Measurements from ENCODE around the gene ETNPPL. TPM values are rescaled to one million over a fixed set of nuclear protein-coding genes. Genes with fewer than 3 reads are reported as not detected.
A peak's percentile ranks its signal among the peaks of the same experiment; 100 is the strongest.
"Not testable (repeated sequence)": the region's sequence is repeated elsewhere in the genome, so short reads cannot be mapped to it uniquely, and the experiment has no call there.

Gene ETNPPL
- total RNA-seq, 1 experiment from 2014 or later, result 0.11 TPM

DNA sequence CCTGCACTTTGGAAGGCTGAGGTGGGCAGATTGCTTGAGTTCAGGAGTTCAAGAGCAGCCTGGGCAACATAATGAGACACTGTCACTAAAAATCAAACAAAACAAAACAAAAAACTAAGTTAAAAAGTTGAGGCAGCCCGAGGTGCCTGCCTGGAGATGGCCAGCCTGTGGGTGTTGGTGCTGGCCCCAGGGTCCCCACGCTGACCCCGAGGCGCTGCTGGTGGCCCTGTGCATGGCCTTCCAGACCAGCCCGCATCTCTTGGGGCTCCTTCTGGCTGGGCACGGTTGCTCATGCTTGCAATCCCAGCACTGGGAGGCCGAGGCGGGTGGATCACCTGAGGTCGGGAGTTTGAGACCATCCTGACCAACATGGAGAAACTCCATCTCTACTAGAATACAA lies 4.4 kb downstream of the ETNPPL start:
- DNase-seq (ENCODE audit: low read depth), result no peak

DNA sequence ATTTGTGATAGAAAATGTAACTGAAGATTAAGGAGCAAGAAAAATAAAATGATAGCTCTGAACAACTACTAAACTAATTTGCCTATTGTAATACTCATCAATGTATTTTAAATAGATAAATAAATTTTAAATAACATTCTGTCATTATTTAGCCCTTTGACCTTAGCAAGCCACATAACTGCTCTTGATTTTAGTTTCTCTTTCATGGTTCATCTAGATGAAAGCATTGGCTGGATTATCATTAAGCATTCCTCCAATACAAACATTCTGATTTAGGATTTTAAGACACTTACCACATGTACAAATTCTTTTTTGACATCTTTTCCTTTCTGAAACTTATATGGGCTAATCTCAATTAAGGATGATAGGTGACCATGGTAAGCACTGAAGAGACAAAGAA lies 8.5 kb downstream of the ETNPPL start:
- no peak for DNase-seq (ENCODE audit: low read depth)

DNA sequence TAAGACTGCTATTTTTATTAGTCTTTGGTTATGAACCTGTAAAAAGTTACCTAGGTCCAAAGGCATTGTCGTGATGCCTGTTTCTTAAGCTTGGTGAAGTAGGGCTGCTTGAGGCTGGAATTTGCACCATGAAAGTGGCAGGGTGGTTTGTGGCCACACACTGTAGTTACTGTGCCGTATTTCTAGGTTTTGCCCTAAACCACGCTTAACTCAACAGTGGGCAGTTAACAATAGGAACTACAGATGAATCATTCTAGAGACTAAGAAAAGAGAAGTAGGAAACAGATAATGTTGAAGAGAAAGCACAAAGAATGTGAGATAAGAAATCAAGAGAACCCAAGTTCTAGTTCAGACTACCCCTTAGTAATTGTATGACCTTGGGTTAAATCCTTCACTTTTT lies 11.5 kb downstream of the ETNPPL start:
- DNase-seq (ENCODE audit: low read depth), result no peak

DNA sequence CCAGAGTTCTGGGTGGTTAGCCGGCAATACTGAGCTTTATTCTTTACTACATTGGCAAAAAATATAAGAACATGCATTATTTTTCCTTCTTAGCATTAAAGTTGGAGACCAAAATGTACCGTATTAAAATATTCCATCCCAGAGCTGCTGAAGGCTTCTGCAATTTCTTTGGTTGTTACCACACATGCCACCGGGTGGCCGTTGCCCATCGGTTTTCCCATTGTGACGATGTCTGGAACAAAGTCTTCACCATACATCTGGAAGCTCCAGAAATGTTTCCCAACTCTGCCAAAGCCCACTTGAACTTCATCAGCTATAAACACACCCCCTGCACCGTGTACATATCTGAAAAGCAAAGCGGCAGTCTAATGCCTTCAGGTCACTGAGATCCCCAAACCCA lies 13.7 kb downstream of the ETNPPL start:
- no peak for DNase-seq (ENCODE audit: low read depth)

DNA sequence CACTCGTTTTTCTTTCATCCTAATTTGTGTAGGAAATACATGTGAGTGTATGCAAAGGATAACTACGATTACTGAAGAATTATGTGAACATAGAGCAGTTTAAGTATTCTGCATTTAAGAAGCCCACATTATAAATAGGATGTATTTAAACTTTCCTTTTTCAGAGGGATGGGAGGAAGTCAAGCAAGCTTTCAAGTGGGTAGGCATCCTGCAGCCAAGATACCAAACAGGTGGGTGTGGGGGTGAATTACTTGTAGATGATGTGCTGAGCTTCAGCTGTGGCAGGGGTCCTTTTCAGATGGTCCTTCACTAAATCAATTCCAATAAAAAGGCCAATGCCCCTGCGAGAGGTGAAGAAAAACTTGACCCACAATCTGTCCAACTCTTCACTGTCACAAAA lies 16.3 kb downstream of the ETNPPL start:
- no peak for DNase-seq (ENCODE audit: low read depth)

DNA sequence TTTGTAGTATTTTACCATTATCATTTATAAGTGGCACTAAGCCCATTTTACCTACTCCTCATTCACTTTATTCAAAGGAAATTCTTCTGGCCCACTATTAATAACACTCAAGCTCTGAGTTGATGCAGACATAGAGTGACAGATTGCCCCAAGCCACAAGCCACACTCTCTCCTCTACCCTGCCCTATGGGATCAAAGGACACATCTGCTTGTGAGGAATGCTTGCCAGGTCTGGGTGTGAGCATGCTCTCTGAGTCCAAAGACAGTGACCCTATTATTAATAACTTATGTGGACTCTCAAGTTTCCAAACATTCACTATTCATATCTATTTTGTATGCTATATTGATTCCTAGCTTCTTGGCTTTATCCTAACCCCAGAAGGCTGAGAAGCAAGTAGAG lies 18.5 kb downstream of the ETNPPL start:
- DNase-seq (ENCODE audit: low read depth), result no peak

DNA sequence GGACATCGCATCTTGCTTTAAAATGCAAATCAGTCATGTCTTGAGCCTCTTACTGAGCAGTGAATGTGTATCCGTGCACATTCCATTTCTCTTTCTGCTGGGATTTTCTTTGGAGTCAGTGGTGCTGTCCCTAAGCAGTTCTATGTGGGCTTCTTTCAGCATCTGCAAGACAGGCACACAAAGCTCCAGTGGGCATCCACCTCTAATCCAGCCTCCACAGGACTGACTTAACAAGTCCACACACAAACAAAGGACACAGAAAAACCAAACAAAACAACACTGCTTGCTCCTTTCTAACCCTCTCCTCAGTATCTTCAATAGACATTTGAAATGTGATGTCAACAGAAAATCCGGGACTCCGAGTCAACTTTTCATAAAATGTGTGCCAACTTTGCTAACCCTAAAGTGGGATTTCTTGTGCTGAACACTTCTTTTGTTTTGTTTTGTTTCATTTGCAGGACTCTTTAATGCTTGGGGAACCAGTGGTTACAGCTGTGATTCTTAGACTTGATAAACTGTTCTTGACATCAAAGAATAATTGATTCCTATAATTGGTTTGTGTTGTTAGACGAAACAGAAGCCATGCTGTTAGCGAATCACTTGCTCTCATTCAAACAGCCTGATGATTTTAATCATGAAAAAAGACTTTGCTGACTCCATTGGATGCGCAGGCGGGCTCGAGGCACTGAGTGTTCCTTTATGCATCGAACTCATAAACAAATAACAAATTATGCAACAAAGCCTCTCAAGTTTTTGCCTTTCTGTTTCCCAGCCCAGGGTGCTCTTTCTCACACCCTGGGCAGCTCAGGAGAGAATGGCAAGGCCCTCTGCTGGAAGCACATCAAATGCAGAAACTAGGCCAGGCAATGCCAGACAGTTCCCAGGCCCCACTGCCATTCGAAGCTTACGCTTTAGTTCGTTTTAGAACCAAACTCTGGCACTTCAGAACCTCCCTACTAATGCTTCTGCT lies 20.1 kb downstream of the ETNPPL start:
- DNase-seq (ENCODE audit: low read depth), result no peak

DNA sequence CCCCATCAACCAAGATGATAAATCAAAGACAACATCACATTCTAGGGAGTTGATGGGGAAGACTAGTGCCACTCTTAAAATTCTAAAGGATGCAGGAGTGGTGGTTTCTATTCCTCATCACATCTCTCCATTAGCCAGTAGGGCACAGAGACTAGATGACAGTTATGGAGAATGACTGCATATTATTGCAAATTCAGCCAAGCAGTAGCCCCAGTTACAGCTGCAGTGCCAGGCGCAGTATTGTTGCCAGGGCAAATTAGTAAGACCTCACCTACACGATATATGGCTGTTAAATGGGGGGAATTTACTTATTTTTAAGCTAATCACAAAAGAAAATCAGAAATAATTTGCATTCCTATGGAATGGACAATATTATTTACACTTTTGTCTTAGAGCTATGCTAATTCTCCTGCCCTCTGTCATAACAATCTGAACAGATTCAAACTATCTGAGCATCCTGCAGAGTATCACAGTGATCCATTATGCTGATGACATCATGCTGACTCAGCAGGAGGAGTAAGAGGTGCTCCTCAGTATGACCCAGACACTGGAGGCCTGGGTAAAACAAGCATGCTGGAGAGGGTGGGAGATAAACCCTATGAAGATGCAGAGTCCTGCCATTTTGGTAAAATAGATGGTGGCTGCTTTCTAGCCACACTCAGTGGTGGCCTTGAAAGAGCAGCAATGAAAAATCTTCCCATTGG lies 24.7 kb downstream of the ETNPPL start:
- peak; percentile 21 for DNase-seq (ENCODE audit: low read depth)

DNA sequence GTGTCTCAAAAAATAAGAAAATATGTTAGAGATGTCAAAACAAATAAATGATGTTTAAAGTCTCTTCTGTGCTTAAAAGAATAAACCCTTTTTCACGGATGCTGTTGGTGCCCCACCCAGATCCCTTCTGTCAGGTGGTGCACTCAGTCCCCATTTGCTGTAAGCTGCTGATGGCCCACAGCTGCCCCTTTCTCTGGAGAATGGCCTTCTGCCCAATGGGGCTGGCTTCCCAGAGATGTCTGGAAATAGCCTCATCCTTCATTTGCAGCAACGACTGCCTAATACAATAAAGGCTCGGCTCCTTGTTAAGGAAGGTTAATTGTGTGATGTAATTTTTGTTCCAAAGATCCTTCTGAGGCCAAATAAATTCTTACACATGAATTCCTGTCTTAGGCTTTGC lies 31.8 kb downstream of the ETNPPL start:
- no peak for DNase-seq (ENCODE audit: low read depth)

DNA sequence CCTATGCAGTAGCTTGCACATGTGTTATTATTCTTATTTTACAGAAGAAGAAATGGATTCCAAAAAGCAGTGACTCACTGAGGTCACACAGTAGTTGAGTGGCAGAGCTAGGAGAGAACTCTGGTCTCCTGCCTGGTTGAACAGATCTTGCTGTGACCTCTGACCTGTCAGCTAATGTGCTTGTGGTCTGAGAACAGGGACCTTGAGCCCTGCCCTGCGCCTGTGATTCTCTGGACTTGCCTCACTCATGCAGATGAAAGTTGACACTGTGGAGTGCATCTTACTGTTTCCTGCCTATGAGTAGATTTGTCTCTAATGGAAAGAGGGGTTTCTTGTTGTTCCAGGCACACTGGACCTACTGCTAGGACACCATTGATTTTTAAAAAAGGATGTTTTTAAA lies 32.3 kb downstream of the ETNPPL start:
- DNase-seq (ENCODE audit: low read depth), result no peak

DNA sequence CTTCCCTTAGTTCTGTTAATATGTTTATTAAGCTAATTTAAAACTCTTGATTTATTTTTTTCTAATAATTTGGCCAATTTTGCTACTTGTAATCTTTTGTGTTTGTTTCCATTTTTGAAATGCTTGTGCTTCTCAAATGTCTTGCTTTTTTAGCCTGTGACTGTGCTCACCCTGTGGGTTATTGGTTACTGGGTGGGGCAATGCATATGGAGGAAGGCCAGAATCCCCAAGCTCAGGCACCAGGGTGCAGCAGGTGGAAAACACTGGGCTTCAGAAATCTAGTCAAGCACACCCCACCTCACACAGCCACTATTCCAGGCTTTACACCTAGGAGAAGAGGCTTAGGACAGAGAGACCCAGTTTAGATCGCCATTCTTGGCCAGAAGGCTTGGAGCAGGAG lies 33.1 kb downstream of the ETNPPL start:
- no peak for DNase-seq (ENCODE audit: low read depth)

DNA sequence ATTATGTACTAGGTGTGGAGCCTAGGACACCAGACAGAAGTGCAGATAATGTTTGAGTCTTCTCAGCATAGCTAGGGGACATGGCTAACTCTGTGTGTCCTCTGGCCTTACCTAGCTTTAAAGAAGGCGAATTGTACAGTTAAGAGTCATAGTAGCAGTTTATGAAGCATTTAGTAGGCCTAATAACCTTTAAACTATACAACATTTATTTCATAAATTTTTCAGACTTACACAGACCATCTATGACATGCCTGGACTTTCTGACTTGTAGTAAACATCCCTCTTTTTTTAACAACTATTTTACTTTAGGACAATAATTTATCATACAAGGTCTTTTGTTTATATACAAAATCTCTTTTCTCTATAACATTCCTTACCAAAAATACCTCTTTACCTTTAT lies 37.4 kb downstream of the ETNPPL start:
- DNase-seq (ENCODE audit: low read depth), result no peak

DNA sequence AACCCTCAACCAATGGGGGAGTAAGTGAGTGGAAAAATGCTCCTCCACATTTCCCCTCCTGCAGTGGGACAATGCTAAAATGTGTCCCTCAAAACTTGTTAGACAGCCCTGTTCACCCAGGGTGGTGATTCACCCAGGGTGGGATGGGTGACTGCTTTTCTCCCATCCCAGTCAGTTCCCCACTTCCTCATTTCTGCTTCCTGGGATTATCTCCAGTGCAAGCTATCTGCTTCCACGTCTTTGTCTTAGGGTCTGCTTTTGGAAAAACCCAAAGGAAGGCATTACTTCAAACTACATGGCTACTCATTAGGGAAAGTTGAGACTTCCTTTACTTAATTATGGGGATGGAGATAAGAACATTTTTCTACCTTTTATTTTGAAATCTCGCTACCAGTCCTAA lies 45.5 kb downstream of the ETNPPL start:
- DNase-seq (ENCODE audit: low read depth), result no peak

DNA sequence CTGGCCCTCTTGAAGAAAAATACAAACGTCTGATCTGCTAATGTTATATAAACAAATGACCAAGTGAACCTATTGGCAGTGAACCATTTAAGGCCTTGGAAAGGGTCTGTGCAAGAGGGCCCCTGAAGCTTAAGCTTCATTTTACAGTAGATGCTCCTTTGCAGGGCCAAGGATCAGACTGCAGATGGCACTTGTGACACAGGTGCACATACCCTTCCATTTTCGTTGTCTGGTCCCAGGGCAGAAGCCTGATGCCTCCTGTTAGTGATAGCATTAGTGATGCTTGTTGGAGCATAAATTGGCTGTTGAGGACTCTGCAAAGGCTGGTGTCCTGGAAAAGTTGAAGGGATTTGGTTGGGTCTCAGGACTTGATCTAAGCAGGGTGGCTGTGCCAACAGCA lies 46.5 kb downstream of the ETNPPL start:
- no peak for DNase-seq (ENCODE audit: low read depth)

DNA sequence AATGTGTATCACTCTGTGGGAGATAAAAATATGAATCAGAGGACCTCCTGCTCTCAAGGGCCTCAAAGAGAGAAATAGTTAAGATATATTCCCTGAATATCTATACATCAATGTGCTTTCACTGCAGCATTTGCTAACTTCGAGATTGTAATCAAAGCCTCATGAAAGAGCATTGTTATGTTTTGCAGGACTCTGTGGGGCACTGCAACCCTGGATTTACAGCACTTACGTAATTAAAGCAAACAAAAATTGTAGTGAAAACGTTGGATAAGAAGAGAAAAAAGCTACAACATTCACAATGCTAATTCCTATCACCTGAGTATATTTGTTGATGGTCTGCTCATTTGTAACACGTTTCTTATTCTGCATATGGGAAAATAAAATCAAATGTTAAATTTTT lies 48.0 kb downstream of the ETNPPL start:
- no peak for DNase-seq (ENCODE audit: low read depth)

DNA sequence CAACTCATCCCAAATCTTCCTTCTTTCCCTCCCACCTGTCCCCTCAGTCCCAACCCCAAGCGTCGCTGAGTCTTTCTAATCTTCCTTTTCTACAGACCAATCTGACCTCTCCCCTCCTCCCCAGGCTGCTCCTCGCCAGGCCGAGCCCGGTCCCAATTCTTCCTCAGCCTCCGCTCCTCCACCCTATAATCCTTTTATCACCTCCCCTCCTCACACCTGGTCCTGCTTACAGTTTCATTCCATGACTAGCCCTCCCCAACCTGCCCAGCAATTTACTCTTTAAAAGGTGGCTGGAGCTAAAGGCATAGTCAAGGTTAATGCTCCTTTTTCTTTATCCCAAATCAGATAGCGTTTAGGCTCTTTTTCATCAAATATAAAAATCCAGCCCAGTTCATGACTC lies 52.3 kb downstream of the ETNPPL start:
- DNase-seq (ENCODE audit: low read depth), result not testable (repeated sequence)

DNA sequence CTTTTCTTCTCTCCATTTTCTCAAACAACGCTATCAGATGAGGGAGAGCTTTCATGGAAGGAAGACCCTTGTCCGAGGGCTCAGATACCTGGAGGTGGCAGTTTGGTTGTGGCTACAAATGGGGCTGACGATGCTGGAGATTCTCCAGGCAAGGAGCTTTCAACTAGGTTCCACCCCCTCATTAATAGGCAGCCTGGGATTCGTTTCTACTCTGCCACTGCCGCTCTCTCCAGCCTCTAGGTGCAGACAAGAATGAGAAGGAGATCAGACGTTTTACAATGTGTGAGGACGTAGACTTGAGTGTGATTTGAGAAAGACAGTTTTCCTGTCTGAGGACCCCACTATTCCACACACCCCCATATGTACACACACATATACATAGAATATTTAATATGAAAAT lies 53.1 kb downstream of the ETNPPL start:
- DNase-seq (ENCODE audit: low read depth), result no peak

DNA sequence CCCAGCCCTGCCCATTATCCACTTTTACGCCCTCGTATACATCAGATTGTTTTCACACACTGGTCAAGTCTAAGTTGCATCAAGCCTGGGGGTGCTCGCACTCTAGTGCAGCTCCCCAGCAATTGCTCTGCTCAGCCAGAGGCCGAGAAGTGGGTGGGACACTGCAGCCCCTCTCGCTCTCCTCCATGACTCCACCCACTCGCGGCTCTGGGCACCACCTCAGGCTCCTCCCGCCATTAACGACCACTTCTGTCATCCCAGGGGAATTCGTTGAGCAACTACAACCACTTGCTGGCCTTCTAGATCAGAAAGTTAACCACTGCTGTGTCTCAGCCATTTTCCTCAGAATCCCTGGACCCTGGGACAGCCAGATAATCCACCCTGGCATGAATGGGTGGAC lies 53.6 kb downstream of the ETNPPL start:
- DNase-seq (ENCODE audit: low read depth), result no peak

DNA sequence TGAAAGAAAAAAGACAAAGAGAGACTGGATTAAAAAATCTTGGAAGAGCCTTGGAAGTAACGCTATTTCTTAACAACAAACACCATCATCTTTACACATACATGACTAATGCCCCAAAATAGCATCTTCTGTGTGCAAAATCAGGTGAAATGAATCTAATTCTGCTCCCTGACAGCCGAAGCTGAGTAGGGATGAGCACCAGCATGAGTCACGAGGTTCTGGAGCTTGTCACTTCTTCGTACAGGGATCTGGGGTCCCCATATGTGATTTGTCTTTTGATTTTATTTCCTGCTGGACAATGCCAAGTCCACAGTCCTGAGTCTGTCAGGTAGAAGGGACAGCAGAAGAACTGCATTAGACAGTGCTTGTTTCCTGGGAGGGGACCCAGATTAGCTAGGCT lies 56.6 kb downstream of the ETNPPL start:
- no peak for DNase-seq (ENCODE audit: low read depth)

DNA sequence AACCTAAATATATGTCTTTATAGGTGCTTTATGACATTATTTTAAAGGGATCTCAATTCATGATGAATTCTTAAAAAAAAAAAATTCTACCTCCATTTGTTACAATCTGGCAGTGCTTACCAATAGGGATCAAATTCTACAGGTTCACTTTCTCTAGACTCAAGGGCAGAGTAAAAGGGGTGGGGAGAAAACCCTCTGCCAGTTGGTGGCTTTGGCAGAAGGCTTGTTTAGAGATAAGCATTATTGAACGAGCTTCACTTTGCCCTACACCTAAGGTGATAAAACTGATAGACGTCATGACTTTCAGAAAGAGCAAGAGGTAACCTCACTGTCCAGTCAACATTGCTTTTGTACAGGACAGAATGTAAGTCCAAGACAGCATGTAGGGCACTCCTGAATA lies 58.9 kb downstream of the ETNPPL start:
- DNase-seq (ENCODE audit: low read depth), result no peak

DNA sequence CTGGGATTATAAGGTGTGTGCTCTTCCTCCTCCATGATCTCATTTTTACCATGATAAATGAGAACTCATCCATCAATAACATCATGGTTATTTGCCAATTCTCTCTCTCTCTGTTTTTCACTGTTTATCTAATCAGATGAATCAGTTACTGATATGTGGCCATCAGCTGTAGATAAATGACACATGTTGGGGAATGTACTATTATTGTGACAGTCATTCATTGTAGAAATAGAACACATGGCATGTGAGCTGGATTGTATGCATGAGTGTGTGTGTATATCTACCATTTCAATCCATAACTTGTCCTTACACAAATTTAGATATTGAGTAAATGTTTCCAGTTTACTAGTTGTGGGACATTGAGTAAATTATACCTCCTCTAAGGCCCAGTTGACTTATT lies 59.5 kb downstream of the ETNPPL start:
- no peak for DNase-seq (ENCODE audit: low read depth)

DNA sequence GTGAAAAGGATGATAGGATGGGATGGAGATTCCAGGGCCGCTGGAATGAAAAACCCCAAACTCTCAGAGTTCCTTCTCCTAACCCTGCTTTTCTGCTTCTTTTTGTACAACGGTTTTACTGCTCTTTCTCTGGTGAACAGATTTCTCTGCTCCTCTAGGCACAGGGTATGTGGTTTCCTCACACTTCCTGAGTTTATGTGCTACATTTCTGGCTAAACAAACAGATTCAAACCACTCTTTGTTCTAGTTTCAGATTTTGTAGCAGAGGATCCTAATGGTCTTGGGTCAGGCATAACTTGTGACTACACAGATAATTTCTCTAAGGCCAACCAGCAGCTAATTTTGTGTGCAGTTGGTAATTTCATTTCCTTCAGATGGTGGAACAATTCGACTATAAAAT lies 59.9 kb downstream of the ETNPPL start:
- peak; percentile 5 for DNase-seq (ENCODE audit: low read depth)

DNA sequence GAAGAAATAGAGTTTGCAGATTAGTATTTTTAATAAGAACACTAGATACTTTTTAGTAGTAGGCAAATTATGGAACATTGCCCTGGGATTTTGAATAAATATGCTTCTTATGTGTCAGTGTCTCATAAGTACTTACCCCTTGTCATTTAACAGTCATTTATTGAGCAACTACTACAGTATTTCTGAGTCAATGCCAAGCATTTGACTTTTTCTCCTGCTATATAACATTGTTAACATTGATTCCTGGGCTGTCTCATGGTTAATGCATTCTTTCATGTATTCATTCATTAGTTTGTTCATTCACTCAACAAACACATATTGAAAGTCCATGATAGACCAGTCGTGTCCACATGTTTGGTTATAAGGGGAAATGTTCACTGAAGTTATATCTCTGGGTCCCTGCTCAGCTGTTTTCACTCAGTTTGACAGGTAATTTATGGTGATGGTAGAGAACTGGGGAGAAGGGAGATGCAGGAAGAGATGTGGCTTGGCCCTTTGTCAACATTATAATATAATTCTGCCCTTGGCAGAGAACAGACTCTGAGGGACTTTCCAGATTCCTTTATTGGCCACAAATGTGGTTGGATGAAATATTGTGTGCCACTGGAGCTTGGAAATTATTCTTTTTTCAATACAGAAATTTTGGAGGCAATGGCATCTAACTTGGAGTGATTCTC lies 62.6 kb downstream of the ETNPPL start:
- peak; percentile 51 for DNase-seq (ENCODE audit: low read depth)
